GM18870 (cell line): ENCODE measurements around the gene TPGS2.
"Not testable (repeated sequence)": the region's sequence is repeated elsewhere in the genome, so short reads cannot be mapped to it uniquely, and the experiment has no call there.

Experiments
- ATAC-seq: cut with Tn5 transposase; IDR thresholded peaks from one replicate; pipeline ENCODE4 v1.9.1; 2021; ENCODE audit warnings: moderate library complexity; ENCODE audit not compliant: unreplicated experiment

TPGS2 gene

DNA sequence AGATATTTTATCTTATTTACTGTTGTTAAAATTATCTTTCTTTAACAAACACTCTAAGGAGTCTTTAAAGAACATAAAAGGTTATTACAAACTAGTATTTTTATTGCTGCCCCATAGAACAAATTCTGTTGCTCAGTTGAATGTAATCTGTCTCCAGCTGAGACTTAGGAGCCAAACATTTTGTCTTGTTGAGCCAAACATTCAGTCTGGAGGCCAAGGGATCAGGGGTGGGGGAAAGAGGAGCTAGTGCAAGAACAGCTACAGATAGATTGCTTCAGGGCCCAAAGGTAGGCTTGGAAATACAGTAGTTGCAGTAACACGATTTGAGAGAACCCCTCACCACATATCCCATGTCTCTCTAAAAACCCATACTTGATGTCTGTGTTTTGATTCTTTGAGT lies 51.2 kb downstream of the TPGS2 start:
- ATAC-seq = no peak

DNA sequence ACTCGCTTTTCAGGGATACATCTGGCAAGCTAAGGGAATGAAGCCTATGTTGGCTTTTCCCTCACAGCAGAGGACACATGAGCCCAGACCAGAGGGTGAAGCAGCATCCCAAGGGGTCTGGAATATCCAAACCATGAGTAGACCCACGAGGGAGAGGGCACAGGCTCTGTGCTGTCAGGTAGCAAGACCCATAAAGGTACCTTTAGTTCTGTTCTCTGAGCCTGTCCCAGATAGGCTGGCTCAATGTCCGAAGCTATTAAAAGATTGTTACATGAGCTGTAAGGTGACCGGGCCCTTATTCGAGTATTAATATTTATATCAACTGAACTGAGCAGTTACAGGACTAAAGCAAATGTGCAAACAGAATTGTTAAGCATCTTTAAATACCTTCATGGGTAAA lies 52.2 kb downstream of the TPGS2 start:
- no peak for ATAC-seq

DNA sequence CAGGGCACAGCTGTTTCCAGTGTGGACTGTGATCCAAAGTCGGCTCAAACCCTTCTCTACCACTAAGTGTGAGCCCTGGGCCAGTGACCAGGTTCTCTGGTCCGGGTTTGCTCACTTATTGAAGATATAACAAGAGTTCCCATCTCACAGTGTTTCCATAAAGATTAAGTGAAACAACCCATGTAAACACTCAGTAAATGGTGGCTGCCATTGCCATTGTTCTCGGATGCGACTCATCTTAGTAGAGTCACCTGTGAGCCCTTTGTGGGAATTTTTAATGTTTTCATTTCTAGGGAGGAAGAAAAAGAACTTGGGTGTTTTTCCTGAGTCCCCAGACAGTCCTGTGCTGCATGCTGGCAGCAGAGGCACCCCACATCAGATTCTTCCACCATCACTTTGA lies 53.4 kb downstream of the TPGS2 start:
- ATAC-seq = no peak

DNA sequence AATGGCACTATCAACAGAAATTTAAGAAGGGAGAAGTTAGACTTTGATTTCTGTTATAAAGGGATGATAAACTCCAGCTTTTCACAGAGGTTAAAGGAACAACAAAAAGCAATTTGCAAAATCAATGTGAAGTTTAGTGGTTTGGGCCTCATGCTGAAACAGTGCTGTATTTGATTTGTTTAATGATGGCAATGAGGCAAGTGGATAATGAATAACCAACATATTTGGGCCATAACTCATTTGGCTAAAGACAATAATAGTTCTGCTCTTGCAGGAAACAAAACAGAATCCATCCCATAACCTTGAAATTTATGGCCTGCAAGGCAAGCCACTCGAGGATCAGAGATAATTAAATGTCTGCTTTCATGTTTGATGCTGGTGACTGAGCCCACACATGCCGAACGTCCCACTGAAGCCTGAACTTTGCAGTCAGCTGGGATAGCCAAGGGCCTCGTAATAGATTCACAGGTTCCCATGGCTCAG lies 56.5 kb downstream of the TPGS2 start:
- no peak for ATAC-seq

DNA sequence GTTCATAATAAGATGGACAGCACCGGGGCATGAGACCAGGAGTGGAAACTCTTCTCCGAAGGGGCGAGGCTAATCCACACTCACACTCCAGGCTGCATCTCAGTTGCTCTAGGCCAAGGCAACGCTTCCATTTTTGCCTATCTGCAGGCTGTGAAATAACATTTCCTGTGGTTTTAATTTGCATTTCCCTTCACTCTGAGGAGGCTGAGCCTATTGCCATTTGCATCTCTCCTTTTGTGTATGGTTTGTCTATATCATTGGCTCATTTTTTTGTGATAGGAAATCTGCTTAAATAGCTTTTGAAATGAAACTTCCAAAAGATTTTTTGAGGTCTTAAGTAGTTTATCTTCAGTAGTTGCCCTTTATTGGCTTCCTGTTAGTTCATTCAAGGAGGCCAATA lies 57.6 kb downstream of the TPGS2 start:
- peak; percentile 68 for ATAC-seq

DNA sequence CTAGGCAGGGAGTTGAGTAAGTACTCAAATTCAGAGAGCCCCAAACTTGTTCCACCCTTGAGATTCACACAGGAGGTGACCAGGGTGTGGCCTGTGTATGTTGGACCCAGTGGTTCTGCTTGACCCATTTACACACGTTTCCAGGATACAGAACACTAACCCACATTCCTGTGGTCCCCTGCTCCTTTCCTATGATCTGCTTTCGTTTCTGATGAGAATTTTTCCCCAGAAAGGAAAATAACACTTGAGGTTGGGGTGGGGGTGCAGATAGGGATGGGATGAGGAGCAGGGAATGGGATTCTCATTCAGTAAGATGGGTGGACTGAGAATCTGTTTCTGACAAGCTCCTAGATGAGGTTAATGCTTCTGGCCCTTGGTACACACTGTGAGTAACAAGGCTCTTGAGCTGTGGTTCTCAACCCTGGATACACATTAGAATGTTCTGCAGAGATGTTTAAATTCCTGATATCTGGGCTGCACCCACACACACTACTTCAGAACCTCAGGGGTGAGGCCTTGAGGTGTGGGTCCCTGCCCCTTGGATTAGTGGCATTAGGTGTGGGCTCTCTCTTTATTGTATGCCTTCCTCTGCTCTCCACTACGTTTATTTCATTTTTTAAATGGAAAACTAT lies 58.4 kb downstream of the TPGS2 start:
- no peak for ATAC-seq

DNA sequence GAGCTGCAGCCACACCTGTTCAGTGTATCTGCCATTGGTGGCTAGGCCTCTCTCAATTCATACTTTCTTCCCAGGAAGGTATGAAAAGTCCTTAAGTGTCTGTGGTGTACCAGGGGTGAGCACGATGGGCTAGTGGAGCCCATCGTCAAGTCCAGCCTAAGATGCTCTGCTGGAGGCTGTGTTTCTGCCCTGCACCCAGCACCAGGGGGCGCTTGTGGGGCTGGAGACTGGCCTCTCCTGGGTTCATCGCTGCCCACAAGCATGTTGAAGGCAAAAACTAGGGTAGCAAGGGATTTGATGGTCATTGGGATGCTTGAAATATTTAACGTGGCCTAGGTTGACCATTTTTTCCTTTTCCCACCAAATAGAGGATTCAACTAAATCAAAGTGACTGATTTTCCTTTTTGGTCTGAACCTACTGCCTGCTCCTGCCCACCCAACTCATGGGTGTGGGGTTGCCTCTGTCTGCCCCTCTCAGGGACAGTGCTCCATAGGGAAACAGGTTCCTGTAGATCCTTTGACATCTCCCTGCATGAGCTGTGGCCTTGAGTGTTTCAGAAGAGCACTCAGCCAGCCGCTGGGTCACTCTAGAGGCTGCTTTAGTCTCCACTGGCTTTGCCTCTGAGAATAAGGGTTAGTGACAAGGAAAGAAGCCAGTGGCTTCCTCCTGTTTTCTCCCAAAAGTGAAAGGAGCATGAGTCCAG lies 59.0 kb downstream of the TPGS2 start:
- ATAC-seq = no peak

DNA sequence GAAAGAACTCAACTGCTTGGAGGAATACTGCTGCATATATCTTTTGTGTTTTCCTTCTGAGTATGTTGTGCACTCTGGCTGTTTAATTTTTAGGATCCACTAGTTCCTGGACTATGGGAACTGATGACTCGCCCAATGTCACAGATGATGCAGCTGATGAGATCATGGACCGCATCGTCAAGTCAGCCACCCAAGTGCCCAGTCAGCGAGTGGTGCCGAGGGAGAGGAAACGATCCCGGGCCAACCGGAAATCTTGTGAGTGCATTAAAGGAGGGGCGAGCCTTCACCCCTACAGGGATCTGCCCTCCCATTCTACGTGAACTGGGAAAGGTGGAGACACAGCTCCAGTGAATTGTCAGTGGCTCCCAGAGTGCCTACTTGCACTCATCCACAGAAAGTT lies 59.6 kb downstream of the TPGS2 start:
- no peak for ATAC-seq

DNA sequence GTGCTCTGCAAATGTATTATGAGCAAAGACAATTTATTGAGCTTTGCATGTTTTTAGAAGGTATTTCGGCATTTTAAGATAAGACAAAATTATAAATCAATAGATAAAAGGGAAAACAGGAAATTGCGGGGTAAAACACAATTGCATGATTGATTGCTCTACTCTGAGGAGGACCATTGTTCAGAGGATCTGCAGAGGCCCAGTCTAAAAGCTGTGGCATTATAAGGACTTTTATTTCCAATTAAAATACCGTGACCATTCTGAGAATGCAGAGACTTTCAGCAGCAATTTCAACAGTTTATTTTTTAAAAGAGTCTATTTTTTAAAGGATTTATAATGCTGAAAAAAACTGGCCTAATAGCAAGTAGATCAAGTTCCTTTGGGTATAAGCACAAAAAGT lies 62.0 kb downstream of the TPGS2 start:
- no peak for ATAC-seq

DNA sequence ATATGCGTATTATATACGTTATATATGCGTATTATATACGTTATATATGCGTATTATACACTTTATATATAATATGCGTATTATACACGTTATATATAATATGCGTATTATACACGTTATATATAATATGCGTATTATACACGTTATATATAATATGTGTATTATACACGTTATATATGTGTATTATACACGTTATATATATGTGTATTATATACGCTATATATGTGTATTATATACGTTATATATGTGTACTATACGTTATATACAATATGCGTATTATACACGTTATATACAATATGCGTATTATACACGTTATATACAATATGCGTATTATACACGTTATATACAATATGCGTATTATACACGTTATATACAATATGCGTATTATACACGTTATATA lies 65.8 kb downstream of the TPGS2 start:
- ATAC-seq = not testable (repeated sequence)

DNA sequence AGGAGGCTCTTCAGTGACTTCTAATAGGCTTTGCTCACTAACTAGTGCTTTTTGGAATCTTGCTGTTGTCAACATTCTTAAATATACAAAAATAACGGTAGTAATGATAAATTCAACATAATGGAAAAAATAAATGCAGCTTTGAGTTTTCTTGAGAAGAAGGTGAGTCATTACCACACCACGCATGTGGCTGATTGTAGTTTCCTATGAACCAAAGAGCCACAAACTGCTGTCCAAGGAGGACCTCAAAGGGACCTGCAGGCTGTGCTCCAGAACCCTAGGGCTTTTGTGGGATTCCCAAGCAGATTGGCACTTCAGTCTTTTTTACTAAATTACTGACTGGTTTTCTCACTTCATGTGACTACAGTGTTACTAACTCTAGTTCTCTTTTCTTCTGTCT lies 66.7 kb downstream of the TPGS2 start:
- no peak for ATAC-seq

DNA sequence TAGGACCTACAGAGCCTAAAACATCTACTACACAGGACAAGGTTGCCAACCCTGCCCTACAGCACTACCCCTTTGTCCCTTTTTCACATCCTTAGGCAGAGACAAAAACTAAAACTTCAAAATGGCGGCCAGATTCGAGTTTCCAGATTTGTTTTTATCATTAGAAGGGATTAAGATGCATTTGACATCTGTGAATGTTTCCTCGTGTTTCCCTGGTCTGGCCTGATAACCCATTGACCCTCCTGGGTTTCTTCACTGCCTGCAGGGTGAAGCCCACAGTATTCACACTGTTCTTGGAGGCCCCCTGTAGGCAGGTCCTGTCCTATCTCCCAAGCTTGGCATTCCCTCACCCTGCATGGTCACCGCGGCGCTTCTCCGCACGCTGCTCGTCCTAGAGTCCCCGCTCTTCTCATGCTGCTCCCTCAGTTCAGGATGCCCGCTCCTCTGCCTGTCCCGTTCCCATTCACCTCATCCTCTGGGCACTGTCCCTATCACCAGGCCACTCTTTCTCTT lies 67.6 kb downstream of the TPGS2 start:
- no peak for ATAC-seq

DNA sequence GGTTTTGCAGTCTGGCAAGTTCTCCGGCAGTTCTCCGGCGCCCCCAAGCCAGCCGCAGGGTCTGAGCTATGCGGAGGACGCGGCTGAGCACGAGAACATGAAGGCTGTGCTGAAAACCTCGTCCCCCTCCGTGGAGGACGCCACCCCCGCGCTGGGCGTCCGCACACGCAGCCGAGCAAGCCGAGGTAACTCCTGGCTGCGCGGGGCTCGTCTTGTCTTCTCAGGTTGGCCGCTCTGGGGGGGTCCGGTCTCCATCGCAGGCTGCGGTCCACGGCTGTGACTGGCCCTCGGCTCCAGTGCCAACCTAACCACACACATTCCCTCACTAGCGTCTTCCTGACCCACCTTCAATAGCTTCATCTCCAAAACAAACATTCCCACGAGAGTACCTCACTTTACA lies 68.2 kb downstream of the TPGS2 start:
- no peak for ATAC-seq

DNA sequence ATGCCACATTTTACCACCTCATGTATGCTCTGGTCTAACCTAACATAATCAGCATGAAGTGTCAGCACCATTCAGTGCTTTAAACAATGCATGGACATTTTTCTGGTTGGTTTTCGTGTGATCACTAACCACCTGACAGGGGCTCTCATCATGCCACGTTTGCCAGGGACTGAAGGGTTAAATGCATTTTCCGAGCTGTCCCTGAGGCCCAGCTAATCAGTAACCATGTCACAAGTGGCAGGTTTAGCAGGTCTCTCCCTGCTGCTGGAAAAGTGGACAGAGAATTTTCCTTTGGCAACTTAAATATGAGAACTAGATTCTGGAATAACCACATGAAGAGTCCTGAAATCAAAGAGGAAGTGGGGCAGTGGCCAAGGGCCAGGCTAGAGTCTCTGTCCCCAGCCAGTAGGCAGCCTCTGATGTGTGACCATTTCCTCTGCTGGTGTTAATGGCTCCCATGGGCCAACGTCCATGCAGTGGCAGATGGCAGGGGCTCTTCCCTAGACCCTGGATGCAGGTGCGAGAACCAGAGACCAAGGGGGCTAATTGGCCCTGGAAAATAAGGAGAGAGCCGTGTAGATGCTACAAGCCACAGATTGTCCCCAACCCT lies 69.5 kb downstream of the TPGS2 start:
- ATAC-seq = no peak

DNA sequence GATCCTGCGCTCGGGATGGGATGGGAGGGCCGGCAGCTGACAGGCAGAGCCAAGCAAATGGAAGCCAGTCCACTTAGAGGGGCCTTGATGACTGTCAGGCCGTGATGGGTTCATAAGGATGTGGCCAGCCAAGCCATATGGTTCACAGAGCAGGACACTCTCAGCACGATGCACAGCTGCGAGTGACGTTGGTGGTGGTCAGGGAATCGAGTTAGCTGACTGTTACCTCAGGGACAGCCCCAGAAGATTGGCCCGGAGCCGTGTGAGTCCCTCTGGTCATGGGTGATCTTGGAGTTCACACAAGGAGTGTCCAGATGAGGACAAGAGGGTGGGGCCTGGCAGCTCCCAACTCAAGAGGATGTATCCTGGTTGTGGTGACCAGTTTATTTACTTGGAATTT lies 70.2 kb downstream of the TPGS2 start:
- ATAC-seq = no peak

DNA sequence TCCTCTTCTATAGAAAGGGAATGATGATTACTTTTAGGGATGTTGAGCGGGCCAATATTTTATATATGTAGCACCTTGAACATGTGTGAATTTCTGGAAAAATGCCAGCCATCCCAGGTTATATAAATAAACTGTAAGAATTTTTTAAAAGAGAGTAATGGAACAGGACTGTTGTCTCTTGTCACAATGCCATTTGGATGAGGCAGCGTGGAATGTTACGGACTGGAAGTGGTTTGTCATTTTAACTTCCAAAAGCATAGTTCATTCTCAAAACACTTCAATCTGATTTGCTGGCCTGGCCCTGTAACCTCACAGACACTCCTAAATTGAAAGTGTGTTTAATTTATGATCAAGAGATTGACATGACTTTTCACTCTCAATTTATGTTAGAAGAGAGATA lies 70.8 kb downstream of the TPGS2 start:
- no peak for ATAC-seq

DNA sequence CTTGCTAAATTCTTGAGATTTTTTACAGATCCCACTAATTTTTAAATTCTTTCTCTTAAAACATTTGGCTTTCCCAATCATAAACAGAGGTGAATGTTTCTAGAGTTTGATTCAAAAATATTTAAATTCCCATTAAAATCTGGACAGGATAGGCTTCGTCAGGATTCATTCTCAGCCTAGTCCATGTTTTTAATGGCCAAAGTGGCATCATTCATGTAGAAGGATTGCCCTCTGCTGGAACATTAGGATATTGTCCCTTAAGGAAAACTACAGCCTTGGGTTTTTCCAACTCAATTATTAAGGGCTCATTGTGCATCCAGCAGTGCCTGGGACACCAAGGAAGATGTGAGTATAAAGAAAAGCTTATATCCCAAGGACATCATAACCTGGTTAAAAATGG lies 71.7 kb downstream of the TPGS2 start:
- no peak for ATAC-seq

DNA sequence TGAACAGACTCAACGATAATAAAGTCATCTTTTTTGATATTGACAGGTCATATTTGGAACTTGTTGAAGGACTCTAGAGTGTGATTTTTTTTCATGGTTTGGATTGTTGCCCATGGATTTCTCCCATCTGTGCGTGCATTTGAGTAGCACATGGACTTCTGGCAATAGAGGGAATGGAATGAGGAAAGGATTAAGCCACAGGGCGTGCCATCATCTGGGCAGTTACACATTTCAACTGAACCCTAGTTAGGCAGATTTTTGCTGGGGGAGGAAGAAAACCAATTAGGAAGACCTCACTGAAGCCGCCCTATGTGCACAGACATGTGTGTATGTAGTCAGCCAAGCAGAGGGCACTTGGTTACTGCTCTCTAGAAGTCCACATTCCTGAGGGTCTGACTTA lies 72.6 kb downstream of the TPGS2 start:
- no peak for ATAC-seq

DNA sequence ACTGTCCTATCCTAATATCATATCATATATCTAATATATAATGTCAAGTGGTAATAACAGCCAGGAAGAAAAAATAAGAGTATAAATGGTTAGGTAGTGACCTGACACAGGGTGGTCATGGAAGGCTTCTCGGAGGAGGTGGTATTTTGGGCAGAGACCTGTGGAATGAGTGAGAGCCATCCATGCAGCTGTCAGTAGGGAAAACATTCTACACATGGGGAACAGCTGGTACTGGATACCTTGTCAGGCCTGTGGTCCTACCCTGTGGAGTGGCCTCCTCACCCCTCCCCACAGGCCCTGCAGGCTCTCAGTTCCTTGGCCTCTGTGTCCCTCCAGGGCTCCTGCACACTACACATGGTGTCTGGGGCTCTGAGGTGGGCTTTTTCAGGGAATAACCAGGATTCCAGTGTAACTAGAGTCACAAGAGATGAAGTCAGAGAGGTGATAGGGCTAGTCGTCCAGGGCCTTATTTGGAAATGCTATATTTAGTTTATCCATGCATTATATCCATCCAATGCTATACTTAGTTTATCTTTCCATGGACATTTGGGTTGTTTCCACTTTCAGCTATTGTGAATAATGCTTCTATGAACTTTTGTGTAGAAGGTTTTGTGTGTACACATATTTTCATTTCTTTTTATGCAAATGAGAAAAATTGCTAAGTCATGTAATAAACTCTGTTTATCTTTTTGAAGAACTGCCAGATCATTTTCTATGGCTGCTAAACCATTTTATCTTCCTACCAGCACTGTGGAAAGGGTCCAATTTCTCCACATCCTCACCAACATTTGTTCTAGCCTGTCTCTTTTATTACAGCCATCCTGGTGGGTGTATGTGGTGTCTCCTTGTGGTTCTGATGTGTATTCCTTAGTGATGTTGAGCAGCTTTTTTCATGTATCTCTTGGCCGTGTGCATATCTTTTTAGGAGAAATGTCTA lies 75.6 kb downstream of the TPGS2 start:
- no peak for ATAC-seq

DNA sequence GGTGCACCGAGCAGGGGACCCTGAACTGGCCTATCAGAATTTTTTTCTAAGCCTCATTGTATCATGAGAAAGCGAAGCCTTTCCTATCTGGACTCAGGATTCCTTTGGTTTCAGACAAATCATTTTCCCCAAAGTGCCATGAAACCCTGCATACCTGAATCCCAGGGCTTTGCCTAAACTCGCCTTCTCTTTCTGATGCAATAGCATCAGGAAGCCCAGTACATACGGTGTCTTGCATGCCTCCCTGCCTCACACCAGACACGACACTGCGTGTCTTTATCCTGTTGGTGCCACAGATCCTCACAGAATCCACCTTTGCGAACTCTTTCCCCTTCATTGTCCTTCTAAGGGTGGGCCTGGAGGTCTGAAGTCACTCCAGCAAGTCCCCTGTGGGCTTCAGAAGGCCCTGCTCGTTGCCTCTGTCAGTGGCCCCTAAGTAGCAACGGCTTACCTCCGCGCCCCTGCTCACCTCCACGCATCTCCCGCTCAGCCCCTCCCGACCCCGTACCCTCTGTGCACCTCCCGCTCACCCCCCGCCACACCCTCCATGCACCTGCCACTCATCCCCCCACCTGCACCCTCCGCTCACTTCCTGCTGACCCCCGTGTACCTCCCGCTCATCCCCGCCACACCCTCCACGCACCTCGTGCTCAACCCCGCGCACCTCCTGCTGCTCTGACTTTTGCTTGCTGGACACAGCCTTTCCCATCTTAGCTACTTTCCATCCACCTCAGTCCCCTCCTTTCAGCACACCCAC lies 83.4 kb downstream of the TPGS2 start:
- no peak for ATAC-seq
